Measurements from ENCODE around the gene SNAPC4.
"Not testable (repeated sequence)": the region's sequence is repeated elsewhere in the genome, so short reads cannot be mapped to it uniquely, and the experiment has no call there.

SNAPC4 gene

DNA sequence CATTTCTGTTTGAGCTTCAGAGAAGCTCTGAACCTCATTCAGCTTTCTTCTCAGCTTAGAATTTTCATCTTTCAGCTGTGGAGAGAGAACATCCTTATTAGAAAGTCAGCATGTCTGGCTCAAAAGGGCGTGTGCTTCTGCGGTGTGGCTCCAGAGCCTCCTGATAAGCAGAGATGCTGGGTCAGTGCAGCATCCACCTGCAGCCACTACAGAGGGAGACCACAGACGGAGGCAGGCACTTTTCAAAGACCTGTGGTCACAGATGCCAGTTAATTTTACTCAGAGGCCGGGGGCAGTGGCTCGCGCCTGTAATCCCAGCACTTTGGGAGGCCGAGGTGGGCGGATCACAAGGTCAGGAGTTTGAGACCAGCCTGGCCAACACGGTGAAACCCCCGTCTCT, 5.9 kb upstream of the SNAPC4 start:
- not testable (repeated sequence) for DNase-seq

DNA sequence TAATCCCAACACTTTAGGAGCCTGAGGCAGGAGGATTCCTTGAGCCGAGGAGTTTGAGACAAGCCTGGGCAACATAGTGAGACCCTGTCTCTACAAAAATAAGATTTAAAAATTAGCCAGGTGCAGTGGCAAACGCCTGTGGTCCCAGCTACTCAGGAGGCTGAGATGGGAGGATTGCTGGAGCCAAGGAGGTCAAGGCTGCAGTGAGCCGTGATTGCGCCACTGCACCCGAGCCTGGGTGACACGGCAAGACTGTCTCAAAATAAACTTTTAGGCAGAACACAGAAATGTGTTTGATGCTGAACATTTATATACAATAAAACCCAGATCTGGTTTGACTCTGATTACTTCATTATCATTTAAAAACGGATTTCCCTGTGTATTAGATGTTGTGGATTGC, 5.5 kb upstream of the SNAPC4 start:
- no peak for DNase-seq

DNA sequence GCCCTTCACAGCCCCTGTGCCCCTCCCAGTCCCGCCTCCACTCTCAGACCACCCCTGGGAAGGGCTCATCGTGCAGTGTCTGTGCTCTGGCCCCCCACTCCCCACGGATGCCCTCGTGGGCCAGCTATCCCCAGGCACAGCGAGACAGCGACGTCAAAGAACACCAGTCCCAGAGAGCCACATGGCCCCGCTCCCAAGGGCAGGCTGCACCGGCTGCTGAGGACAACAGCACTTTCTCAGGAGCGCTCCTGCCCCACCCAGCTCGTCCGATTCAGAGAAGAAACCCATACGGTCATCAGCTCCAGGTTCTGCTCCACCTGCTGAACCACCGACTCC, 4.8 kb upstream of the SNAPC4 start:
- DNase-seq: no peak

DNA sequence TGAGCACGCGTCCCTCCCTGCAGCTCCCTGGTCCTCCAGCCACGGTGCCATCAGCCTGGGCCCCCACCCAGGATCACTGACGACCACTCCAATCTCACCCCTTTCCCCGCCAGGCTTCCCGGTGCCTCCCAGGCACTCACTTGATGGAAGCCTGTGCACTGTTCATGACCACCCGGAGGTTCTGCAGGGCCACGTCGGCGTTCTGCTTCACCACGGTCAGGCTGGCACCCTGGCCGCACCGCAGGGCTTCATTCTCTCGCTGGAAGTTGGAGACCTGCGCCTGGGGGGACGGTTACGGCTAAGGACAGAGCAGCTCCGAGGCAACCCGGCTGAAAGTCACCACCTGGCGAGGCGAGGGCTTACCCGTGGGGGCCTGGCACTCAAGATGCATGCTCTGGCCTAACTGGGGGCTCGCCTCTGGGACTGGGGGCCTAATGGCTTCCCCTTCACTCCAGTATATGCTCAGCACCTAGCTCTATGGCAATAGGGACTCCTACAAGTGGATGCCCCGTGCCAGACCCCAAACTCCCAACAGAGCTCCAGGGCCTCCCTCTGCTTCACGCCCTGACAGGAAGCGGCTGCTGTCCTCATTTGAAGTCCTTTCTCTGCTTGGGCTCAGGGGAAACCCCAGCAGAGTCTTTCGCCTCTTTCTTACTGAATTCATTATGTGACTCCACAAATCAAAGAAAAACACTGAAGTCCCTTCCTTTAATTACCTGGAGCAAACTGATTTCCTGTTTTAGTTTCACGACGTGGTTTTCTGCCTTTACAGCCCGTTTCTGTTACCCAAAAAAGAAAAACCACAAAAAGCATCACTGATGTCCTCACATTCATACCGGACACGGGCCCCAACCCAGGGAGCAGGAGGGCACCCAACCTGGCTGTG, 4.2 kb upstream of the SNAPC4 start:
- peak; percentile 74 for DNase-seq

DNA sequence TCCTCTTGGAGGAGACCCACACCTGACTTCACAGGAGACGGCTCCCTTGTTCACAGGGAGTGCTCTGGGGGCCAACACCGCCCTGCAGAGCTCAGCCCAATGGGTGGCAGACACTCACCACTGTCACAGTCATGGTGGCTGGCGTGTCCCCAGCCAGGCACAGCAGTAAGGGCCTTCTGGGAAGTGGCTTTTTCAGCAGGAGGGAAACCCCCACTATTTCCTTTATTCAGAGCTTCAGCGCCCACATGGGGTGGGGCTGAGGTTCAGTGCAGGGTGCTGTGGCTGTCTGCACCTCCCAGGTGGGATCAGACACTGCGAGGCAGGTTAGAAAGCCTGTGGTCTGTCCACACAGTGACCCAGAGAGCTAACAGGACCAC, 3.6 kb upstream of the SNAPC4 start:
- peak; percentile 86 for DNase-seq

DNA sequence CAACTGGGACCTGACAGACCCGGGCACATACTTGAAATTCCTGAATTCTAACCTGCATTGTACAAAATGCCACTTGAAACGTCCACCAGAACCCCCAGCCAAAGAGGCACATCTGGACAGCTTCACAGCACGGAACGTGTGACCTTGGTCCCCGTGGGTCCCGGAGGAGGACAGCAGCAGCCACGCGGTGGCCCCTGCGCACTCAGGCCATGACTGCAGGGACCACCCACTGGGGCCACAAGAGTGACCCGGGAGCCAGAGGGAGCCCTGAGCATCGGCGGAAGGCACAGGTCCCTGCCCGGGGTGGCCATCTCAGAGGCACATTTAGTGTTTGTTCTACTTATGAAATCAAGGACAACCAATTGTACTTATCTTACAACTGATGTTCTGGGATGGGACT, 2.1 kb upstream of the SNAPC4 start:
- DNase-seq: no peak

DNA sequence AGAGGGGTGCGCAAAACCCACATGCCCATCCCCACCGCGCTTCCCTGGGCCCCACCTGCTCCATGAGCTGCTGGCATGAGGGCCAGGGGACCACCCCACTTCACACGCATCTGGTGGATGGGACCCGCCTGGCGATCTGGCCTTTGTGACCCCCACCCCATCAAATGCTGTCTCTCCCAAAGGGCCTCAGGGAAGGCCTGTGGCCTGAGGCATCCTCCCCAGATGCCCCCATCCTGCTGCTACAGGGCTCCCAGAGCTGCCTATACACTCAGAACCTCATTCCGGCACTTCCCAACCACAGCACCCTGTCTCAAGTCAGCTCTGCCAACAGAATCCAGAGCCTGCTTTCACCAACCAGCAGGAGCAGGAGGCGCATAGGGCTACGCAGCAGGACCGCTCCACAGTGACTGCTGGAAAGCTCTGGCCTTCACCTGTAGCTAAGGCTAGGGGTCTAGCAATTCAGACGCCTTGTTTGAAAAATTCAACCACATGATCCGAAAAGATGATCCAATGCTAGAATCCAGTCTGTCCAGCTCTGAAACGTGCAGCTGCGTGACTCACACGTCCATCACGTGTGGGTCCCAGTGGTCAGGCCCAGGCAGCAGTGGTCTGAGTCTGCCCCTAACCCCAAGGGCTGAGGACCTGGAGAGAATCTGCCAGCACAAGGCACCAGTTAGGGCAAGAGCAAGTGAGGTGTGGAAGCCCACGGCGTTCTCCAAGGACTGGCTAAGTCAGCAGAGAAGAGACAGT, 1.4 kb upstream of the SNAPC4 start:
- no peak for DNase-seq

DNA sequence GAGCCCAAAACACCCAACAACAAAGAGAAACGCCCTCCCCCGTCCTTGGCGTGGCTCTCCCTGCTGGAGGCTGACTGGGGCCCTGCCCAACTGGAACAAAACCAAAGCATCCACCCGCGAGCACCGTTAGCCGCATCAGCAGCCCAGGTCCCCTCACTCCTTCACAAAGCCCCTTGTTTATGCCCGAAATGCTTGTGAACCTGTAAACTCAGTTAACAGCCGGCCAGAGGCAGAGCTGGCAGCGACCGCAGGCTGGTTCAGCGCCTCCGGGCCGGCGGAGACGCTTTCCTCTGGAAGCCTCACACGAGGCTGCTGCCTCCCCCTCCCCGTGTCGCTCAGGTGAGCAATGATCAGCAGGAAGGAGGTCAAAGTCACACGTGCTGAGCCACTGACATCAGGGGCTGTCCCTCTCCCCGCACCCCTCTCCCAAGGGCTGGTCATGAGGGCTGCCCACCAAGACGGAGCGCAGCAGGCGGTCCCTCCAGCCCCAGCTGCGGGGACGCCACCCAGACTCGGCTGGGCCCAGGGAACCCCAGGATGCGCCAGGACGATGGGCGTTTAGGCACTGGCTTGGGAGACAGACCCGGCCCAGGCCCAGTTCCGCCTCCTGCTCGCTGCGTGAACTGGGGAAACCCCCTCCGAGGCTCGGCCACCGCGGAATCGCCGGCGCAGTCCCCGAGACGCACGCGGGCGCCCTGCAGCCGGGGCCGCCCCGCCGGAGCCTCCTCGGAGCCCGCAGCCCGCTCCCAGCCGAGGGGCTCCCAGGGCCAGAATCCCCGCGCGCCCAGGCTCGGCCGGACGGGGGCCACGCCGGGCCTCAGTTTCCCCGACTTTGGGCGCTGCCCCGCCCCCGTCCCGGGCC, 563 bp downstream of the SNAPC4 start:
- peak; percentile 41 for DNase-seq

DNA sequence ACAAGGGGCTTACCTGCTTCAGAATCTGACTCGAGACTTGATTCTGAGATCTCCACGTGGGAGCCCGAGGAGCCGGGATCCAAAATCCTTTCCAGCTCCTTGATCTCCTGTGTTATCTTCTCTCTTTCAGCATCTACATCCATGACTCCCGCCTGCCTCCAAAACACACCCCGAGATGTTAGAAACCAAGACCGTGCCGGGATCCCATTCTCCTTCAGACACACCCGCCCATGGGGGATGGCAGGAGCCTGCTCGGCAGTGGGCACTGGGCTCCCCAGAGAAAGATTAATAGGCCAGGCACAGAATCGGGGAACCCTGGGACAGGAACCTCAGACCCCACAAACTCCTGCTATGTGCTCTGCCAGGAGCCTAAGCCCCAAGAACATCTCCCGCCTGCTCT, 1.7 kb downstream of the SNAPC4 start:
- no peak for DNase-seq

DNA sequence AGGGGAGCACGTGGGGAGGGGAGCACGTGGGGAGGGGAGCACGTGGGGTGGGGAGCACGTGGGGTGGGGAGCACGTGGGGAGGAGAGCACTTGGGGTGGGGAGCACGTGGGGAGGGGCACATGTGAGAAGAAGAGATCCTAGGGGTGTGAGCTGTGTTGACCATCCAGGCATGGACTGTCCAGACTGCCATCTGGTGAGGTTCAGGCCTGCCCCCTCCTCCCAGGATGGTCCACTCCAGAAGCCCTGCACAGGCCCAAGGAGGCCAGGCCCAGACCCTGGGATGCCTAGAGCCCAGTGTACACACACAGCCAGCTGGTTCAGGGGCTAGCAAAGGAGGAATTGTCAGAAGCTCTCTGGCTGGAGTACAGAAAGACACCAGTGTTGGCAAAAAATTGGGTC, 2.3 kb downstream of the SNAPC4 start:
- no peak for DNase-seq

DNA sequence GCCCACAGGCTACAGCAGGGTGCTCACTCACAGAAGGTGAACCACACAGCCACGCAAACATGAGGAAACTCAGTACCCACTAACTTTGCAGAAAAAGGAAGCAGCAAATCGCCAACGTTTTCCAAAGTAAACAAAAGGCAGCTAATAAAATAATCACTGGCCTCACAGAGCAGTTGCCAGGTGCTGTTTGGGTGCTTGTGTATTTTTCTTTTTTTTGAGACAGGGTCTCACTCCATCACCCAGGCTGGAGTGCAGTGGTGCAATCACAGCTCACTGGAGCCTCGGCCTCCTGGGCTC, 3.8 kb downstream of the SNAPC4 start:
- DNase-seq: no peak

DNA sequence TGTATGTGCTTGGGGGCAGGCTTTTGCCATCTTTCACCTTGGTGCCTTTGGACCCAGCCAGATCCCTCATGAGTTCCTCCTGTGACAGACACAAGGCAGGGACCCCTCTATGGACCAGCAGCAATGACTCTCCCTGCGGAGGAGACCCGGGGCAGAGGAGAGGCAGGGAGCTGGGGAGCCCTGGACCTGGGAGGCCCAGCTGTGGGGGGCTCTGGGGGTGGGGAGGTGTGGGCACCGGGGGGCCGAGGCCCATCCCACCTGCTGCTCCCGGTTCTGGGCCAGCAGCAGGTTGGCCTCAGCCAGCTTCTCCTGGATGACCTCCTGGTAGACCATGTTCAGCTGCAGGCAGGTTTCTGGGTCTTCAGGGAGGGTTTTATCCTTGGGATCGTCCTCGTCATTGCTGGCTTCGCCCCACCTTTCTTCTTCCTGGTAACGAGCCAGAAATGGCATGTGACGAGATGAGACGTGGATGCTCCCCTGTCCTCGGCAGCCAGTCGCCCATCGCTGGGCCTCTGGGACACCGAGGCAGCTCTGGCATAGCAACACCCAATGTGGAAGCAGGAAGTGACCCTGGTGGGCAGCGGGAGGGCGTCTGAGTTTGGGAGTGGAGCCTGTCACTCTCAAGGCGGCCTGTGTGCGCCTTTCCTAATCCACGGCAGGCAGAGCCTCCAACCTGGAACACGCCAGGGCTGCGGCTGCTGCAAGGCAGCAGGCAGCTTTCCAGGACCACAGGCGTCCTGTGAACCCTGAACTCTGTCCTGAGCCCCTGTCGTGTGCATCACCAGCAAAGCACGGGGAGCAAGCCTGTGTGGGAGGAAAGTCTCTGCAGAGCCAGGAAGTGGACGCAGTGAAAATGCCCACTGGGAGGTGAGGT, 4.4 kb downstream of the SNAPC4 start:
- no peak for DNase-seq

DNA sequence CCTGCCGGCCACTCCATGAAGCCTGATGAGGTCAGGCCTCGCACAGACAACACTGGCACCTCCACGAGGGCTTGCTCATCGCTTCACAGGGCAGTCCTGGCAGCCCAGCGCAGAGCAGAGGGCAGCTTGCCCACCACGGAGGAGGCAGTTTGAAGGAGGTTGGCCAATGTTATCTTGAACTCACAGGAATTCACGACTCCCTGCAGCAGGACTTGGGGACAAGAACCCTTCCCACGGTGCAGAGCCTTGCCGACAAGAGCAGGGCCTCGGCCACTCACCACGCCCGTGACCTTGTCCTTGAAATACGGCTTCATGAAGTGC, 5.0 kb downstream of the SNAPC4 start:
- DNase-seq: no peak

DNA sequence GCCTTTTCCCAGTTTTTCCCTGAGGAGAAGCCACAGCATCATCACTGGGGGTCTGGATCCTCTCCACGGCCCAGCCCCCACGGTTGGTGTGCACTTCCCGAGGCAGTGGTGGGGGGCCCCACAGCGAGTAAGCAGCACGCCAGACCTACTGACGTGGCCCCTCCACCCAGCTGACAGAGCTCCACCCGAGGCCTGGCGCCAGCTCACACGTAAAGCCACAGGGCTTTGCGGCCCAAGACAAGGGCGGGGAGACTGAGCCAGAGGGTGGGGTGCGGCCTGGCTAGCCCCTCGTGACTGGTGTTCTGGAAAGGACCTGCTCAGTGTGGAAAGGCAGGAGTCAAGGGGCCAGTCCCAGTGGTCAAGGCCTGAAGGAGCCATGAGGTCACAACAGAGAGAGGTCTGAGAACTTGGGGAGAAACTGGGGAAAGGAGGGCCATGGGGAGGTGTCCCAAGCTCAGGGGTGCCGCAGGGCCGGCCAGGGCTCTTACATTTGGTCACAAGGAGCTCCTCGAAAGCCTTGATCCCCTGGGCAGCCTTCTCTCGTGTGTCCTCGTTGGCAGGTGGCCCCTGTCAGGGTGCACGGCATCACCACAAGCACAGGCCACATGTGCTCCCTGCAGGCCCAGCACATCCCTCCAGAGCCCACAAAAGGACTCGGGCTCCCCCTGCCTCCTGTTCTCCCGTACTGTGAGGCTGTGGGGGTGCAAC, 5.5 kb downstream of the SNAPC4 start:
- no peak for DNase-seq

DNA sequence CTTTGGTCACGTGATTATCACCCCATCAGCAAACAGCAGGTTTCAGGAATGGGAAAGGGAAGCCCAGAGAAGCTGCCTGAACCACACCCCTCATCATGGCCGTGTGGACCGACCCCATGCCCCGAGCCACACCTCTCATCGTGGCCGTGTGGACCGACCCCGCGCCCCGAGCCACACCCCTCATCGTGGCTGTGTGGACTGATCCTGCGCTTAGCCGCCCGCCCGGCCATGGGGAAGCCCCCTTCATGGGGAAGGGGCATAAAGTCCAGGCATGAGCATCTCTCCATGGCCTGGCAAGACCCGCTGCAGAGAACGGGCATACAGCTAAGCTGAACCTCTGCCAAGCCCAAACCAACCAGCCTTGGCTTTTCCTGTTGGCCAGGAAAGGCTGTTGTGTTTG, 6.4 kb downstream of the SNAPC4 start:
- DNase-seq: no peak

DNA sequence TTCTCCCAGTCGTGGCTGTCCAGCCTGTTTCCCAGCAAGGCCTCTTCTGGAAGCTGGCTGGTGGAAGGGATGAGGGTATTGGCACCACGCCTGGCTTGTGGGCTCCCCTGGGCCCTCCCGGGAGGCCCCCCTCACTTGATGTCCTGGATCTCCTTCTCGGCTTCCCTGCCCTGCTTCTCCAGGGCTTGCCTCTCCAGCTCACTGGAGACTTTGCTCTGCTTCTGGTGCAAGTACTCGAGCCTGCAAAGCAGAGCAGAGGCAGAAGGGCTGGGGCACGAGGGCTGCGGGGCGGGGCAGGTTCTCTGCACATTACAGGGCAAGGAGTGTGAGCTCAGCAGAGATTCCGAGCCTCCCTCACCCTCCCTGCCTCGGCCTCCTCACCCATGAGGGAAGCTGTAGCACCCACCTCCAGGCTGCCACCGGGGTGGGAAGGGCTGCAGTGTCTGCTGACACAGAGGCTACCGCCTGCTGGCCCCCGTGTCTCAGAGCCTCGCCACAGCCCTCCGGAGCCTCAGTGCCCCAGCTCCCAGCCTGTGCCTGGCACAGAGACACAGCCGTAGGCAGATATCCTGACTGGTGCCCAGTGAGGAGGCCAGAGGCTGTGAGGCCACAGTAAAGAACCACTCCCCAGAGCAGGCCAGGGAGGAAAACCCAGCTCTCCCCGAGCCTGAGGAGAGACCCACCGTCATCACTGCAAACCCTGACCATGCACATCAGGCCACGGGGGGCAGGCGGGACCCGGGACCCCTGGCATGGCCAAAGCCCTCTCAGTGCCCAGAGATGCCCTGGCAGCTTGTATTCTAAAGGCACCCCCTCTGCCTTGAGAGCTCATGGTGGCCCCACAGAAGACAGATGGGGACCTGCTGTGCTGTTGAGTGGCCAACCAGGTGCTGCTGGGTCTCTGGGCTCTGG, 7.2 kb downstream of the SNAPC4 start:
- no peak for DNase-seq

DNA sequence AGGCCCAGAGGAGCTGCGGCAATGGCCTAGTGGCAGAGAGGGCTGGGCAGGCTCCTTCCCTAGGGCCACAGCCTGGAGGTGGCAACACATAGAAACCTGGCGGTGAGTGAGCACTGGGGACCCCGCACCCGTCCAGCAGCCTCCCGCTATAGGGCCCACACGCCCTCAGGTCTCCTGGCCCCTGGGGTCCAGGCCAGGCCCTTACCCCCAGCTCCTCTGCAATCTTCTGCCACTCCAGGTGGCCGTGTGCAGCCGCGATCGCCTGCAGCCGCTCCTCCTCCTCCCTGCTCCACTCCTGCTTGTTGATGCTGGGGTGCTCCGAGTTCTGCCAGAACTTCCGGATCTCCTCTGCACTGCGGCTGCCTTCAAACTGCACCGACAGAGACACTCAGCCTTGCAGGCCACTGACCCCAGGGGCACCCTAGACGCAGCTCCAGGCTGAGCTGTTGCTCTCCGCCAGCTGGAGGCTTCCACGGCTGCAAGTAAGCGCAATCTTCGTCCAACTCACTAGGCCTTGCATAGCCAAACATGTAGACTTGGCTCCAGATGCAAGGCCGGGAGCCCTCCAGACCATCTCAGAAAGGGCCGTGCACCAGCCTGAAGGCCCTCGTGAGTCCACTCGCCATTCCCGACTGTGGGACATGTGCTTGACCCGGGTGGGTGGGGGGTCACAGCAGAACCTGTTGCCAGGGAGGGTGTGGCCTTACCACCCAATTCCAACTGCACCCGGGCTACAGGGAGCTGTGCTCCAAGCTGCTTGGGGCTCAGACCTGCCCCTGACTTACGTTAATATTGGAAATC, 8.0 kb downstream of the SNAPC4 start:
- no peak for DNase-seq

DNA sequence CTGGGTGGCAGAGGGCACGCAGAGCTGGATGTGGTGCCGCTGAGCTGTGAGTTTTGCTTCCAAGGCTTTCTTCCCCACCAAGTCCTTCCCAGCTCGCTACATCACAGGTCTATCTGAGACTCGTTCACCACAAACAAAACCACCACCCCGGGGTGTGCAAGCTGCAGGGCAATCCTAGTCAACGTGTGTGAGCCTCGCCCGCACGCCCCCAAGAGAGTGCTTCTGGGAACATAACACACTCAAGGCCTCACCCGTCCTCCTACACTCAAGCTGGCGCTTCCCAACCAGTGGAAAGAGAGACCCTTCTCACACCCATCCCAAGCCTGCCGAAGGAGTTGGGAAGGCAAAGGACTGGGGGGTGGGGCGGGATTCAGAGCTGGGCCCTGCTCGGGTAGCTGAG, 10.6 kb downstream of the SNAPC4 start:
- DNase-seq: no peak

DNA sequence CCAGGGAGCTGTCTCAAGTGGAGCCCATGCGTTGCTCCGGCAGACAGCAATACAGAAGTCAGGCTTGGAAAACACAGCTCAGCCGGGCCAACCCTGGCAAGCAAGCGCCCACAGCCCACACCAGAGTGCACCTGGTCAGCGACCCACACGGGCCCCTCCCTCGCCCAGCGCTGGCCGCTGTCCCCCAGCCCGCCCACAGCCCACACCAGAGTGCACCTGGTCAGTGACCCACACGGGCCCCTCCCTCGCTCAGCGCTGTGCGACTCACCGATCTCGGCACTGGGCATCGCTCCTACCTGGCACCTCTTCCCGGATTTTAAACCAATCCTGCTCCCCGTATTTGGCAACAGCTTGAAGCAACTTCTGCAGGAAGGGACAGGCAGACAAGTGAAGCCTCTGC, 12.8 kb downstream of the SNAPC4 start:
- no peak for DNase-seq

DNA sequence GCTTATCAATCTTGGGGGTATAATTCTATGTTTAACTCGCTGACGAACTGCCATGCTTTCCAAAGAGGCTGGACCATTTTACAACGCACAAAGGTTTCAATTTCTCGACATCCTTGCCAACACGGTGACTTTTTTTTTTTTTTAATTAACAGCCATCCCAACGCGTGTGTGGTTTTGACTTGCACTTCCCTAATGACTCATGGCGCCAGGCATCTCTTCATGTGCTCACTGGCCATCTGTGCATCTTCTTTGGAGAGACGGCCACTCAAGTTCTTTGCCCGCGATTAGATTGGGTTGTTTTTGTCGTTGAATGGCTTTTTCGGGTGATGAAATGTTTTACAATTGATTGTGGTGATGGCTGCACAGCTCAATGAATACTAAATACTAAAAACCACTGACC, 14.0 kb downstream of the SNAPC4 start:
- DNase-seq: peak; percentile 32

Data from activated CD4-positive, alpha-beta T cell treated with anti-CD3 and anti-CD28 coated beads, Interleukin-2, amount 50 U/mL, for 16 hours (primary cell).